ENCODE measurements around the gene ASPSCR1.

Gene ASPSCR1

GRCh38 chr17:81984773-81985410 is 7.5 kb downstream of the ASPSCR1 start:
- DNase-seq = no peak

- no peak for DNase-seq
Observed at GRCh38 chr17:81986606-81987005, 9.2 kb downstream of the ASPSCR1 start.

GRCh38 chr17:81987161-81987770 is 9.8 kb downstream of the ASPSCR1 start:
- no peak for DNase-seq

- DNase-seq = no peak
Observed at GRCh38 chr17:81990836-81991683, 13.6 kb downstream of the ASPSCR1 start.

GRCh38 chr17:81991684-81992305 is 14.4 kb downstream of the ASPSCR1 start:
- peak; percentile 39 for DNase-seq

GRCh38 chr17:81992306-81993102 is 15.1 kb downstream of the ASPSCR1 start:
- DNase-seq = no peak

GRCh38 chr17:81993729-81994592 is 16.5 kb downstream of the ASPSCR1 start:
- no peak for DNase-seq

GRCh38 chr17:81994593-81995462 is 17.4 kb downstream of the ASPSCR1 start:
- DNase-seq = no peak

GRCh38 chr17:81995463-81996231 is 18.2 kb downstream of the ASPSCR1 start:
- DNase-seq = no peak

GRCh38 chr17:81996232-81996756 is 18.9 kb downstream of the ASPSCR1 start:
- no peak for DNase-seq

GRCh38 chr17:81996757-81997441 is 19.5 kb downstream of the ASPSCR1 start:
- no peak for DNase-seq

GRCh38 chr17:81998212-81998611 is 20.8 kb downstream of the ASPSCR1 start:
- no peak for DNase-seq

- no peak for DNase-seq
Observed at GRCh38 chr17:81998691-81999438, 21.4 kb downstream of the ASPSCR1 start.

GRCh38 chr17:81999587-81999975 is 22.2 kb downstream of the ASPSCR1 start:
- no peak for DNase-seq

- no peak for DNase-seq
Observed at GRCh38 chr17:81999976-82000802, 22.8 kb downstream of the ASPSCR1 start.

- DNase-seq = no peak
Observed at GRCh38 chr17:82000803-82001570, 23.6 kb downstream of the ASPSCR1 start.

All from fibroblast of upper back skin (primary cell).